Cardiac muscle cell (in vitro differentiated cells and primary cell): ENCODE results near the gene TSGA10. TPM values are rescaled to one million over a fixed set of nuclear protein-coding genes. Genes with fewer than 3 reads are reported as not detected.

ENCODE experiments used
- DNase-seq, 2 donors: peaks; one replicate each; pipeline versions ENCODE4 v3.0.0 to v3.0.0-alpha.2; 2010 to 2017; ENCODE audit warnings: low read depth in 1 of 2, low spot score in 1 of 2
- H3K27ac ChIP-seq: fragments of 200-600 bp; sonication (generic); 2 replicates; pipeline ENCODE4 v1.5.1; 2016
- H3K27me3 ChIP-seq: fragments of 200-600 bp; sonication (generic); 2 replicates; pipeline ENCODE4 v1.6.0; 2016; ENCODE audit warnings: control low read depth
- H3K36me3 ChIP-seq: fragments of 200-600 bp; sonication (generic); 2 replicates; pipeline ENCODE4 v1.5.1; 2016; ENCODE audit warnings: control low read depth
- H3K4me1 ChIP-seq: fragments of 200-600 bp; sonication (generic); 2 replicates; pipeline ENCODE4 v1.8.1; 2017; ENCODE audit warnings: low read depth, mild to moderate bottlenecking, mixed run types
- H3K4me3 ChIP-seq: fragments of 200-600 bp; sonication (generic); 2 replicates; pipeline ENCODE4 v1.5.1; 2016; ENCODE audit warnings: mild to moderate bottlenecking
- H3K9me3 ChIP-seq: fragments of 200-600 bp; sonication (generic); 2 replicates; pipeline ENCODE4 v1.5.1; 2017; ENCODE audit warnings: low read depth, mild to moderate bottlenecking, control low read depth
- CTCF ChIP-seq: IDR thresholded peaks from 2 replicates; pipeline ENCODE4 v1.5.1; 2012; ENCODE audit warnings: low read depth, mild to moderate bottlenecking, low read length
- polyA plus RNA-seq: library from polyadenylated mRNA; unstranded; fragments of >200 nt; fragmentation: Nextera tagmentation; extraction: Ambion mirVana; gene quantifications from 2 replicates; pipeline ENCODE4 v1.2.1, GENCODE V29; 2016
- total RNA-seq: library from RNA; depleted of rRNA; stranded (reverse); fragments of >200 nt; gene quantifications from 2 replicates; pipeline ENCODE4 v1.2.3, GENCODE V29; 2016

TSGA10 gene
- total and polyA plus RNA-seq, 2 experiments from 2014 or later = 7.3 to 7.8 TPM

- Histone ChIP-seq H3K27ac (no peak overlapping the region), H3K4me1 (no peaks in the 10 kb centered on the region), H3K27me3 (no peaks in the 10 kb centered on the region), H3K36me3 (no peaks in the 10 kb centered on the region), H3K4me3 (no peak overlapping the region), H3K9me3 (no peaks in the 10 kb centered on the region)
- no peak for TF ChIP-seq CTCF
- no peak for DNase-seq
These were observed 118.8 kb downstream of the TSGA10 start for GRCh38 chr2:99035920-99036319.

- DNase-seq = no peak
- Histone ChIP-seq H3K36me3 (no peaks in the 10 kb centered on the region), H3K4me3 (no peak overlapping the region), H3K27ac (no peak overlapping the region), H3K9me3 (no peaks in the 10 kb centered on the region), H3K4me1 (no peaks in the 10 kb centered on the region), H3K27me3 (no peaks in the 10 kb centered on the region)
- TF ChIP-seq CTCF = no peak
These were observed 122.0 kb downstream of the TSGA10 start for GRCh38 chr2:99032786-99033185.

GRCh38 chr2:99032001-99032400 lies 122.7 kb downstream of the TSGA10 start:
- Histone ChIP-seq H3K9me3 (no peaks in the 10 kb centered on the region), H3K36me3 (no peaks in the 10 kb centered on the region), H3K27me3 (no peaks in the 10 kb centered on the region), H3K4me3 (no peak overlapping the region), H3K27ac (no peak overlapping the region), H3K4me1 (no peaks in the 10 kb centered on the region)
- DNase-seq = no peak
- TF ChIP-seq CTCF = no peak

GRCh38 chr2:99031481-99031880 lies 123.3 kb downstream of the TSGA10 start:
- Histone ChIP-seq H3K27ac (no peak overlapping the region), H3K9me3 (no peaks in the 10 kb centered on the region)
- no peak for TF ChIP-seq CTCF

GRCh38 chr2:99028558-99028957 lies 126.2 kb downstream of the TSGA10 start:
- no peaks in the 10 kb centered on the region for H3K36me3 ChIP-seq
- DNase-seq = no peak
- TF ChIP-seq CTCF = no peak
- H3K27ac ChIP-seq = no peak overlapping the region
- no peaks in the 10 kb centered on the region for H3K9me3 ChIP-seq
- H3K27me3 ChIP-seq = no peaks in the 10 kb centered on the region
- H3K4me1 ChIP-seq = no peaks in the 10 kb centered on the region
- H3K4me3 ChIP-seq = no peak overlapping the region

More at GRCh38 chr2:99031481-99031880, 123.3 kb downstream of the TSGA10 start:
- no peak for DNase-seq
- Histone ChIP-seq H3K4me3 (no peak overlapping the region), H3K27me3 (no peaks in the 10 kb centered on the region), H3K36me3 (no peaks in the 10 kb centered on the region), H3K4me1 (no peaks in the 10 kb centered on the region)

GRCh38 chr2:99027856-99028255 lies 126.9 kb downstream of the TSGA10 start:
- H3K36me3 ChIP-seq = no peaks in the 10 kb centered on the region
- TF ChIP-seq CTCF = no peak
- DNase-seq = no peak
- no peaks in the 10 kb centered on the region for H3K27me3 ChIP-seq
- H3K4me1 ChIP-seq = no peaks in the 10 kb centered on the region
- no peaks in the 10 kb centered on the region for H3K9me3 ChIP-seq
- no peak overlapping the region for H3K27ac ChIP-seq
- no peak overlapping the region for H3K4me3 ChIP-seq
